Measurements from ENCODE around the gene GRB2.

DNA sequence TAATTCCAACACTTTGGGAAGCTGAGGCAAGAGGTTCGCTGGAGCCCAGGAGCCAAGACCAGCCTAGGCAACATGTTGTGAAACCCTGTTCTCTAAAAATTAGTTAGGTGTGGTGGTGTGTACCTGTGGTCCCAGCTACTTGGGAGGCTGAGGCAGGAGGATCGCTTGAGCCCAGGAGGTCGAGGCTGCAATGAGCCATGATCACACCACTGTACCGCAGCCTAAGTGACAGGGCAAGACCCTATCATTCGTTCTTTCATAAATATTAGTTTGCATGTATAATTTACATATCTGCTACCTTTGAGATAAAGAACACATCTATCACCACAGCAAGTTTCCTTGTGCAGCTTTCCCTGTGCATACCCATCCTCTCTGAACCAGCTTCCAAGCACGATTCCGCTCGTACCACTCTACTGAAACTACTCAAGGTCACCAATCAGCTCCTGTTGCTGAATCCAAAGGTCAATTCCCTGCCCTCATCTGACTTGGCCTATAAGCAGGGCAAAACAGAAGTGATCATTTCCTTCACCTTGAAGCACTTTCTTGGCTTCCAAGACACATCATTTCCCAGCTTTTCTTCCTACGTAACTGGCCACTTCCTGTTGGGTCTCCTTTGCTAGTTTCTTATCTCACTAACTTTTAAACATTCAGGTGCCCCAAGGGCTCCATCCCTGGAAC, 49.1 kb downstream of the GRB2 start:
- TF ChIP-seq, protein P1, sequence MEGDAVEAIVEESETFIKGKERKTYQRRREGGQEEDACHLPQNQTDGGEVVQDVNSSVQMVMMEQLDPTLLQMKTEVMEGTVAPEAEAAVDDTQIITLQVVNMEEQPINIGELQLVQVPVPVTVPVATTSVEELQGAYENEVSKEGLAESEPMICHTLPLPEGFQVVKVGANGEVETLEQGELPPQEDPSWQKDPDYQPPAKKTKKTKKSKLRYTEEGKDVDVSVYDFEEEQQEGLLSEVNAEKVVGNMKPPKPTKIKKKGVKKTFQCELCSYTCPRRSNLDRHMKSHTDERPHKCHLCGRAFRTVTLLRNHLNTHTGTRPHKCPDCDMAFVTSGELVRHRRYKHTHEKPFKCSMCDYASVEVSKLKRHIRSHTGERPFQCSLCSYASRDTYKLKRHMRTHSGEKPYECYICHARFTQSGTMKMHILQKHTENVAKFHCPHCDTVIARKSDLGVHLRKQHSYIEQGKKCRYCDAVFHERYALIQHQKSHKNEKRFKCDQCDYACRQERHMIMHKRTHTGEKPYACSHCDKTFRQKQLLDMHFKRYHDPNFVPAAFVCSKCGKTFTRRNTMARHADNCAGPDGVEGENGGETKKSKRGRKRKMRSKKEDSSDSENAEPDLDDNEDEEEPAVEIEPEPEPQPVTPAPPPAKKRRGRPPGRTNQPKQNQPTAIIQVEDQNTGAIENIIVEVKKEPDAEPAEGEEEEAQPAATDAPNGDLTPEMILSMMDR (IDR thresholded peaks at IDR 0.05; ENCODE audit: low read depth, low read length): no peak
- no peak for TF ChIP-seq EZH2phosphoT487 (IDR thresholded peaks at IDR 0.05; ENCODE audit: low read depth)
